GM21717 (cell line): ENCODE data around the gene CERS4.
A peak's percentile ranks its signal among the peaks of the same experiment; 100 is the strongest.
"Not testable (repeated sequence)": the region's sequence is repeated elsewhere in the genome, so short reads cannot be mapped to it uniquely, and the experiment has no call there.

ENCODE experiments used
- ATAC-seq: cut with Tn5 transposase; IDR thresholded peaks from one replicate; pipeline ENCODE4 v1.9.1; 2021; ENCODE audit warnings: mild to moderate bottlenecking, moderate library complexity; ENCODE audit not compliant: unreplicated experiment

The CERS4 gene

DNA sequence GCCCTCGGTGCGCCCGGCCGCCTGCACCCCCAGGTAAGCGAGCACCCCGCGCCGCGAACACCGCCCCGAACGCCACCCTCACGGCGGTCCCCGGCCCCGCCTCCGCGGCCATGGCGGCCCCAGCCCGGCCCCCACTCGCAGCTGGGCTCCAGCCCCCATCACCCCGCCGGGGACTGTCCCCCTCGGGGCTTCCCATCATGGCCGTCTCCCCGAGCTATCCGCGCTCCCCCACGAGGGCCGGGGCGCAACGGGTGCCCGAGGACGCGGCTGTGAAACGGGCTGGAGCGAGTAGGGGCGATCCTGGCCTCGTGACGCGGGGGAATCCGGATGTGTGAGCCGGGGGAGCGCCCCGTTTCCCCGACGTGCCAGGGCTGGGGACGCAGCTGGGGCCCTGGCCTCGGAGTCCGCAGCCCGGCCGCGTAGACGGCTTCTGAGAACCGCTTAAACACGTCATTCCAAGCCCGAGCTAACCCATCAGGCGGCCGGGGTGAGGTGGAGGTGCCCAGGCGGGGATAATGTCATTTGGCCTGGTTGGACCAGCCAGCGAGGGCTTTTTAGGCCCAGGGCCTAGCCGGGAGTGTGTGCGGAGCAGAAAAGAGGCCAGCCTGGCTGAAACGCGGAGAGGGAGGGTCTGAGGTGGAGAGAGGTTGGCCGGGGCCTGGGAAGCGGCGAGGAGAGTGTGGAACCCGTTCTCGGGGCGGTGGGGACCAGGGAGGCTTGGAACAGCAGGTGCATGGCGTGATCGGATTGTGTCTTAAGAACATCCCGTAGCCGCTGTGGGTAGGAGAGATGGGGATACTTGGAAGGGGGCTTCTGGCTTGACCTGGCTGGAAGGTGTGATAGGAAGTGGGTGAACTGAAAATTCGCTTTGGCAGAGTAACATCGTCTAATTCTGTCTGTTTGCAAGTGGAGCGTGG is 550 bp downstream of the CERS4 start:
- ATAC-seq: peak; percentile 42

- ATAC-seq: no peak
These were observed 1.4 kb downstream of the CERS4 start for GRCh38 chr19:8210421-8211101.

DNA sequence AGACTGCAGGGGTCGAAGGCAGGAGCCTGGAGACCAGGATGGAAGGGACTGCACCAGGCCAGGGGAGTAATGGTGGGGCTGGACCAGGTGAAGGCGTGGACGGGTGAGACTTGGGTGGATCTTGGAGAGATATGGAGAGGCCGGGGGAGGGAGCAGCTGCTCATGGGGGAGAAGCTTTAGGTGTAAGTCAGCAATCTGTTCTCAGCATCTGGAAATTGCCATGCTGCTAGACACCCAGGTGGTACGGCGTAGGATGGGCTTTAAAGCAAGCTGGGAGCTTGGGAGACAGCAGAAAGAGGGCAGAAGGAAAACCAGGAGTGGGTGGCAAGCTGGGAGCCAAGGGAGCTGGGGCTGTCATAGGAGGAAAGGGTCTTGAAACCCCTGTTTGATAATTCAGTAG is 3.0 kb downstream of the CERS4 start:
- ATAC-seq: no peak

GRCh38 chr19:8212916-8213315 is 3.7 kb downstream of the CERS4 start:
- ATAC-seq: no peak

DNA sequence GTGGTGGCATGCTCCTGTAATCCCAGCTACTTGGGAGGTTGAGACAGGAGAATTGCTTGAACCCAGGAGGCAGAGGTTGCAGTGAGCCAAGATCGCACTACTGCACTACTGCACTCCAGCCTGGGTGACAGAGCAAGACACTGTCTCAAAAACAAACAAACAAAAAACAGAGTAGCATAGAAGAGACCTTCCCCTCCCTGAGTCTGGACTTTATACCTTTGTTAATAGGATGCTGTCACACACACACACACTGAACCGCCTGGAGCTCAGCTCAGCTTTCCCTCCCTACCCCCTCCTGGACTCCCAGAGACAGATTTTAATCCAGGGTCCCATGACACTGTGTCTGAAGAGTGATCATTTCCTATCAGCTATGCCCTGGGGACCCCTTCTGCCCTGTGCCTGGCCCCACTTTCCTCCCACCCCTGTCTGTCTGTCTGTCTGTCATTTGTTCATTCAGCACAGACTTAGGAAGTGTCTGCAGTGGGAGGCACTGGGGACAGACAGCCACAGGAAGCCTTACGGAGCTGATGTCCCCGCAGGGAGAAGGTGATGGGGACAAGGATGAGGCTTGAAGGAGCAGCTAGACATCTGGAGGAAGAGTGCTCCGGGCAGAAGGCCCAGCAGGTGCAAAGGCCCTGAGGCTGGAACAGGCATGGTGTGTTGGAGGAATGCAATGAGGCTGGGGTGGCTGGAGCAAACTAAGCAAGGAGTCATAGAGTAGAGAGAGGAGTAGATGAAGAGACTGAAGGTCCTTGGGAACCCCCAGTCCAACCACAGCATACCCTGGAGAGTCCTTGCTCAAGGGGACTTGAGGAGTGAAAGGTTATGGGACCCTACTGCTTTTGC is 4.9 kb downstream of the CERS4 start:
- no peak for ATAC-seq

DNA sequence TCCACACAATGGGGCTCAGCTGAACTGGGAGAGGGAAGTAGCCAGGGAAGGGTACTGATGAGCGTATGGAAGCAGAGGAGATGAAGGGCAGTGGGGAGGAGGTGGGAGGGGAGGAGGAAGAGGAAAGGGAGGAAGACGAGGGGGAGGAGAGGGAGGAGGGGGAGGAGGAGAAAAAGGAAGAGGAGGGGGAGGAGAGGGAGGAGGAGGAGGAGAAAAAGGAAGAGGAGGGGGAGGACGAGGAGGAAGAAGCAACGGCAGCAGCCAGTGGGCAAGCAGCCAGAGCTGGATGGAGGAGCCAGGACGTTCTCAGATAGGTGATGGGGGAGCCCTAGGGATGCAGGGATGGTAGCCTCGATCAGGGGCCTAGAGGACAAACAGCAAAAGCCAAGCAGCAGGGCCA is 5.6 kb downstream of the CERS4 start:
- no peak for ATAC-seq

DNA sequence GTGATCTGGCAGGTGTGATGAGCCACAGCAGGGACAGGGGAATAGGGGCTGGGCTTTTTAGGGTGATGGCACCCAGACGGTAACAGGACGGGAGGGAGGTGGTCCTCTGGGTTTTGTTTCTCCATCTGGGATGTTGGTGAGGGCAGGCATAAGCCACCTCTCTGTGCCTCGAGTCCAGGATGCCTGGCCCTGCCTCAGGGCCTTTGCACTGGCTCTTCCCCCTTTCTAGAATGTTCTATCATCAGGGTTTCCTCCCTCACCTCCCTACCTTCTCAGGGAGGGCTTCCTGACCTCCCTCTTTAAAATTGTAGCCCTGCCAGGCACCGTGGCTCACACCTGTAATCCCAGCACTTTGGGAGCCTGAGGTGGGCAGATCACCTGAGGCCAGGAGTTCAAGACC is 6.6 kb downstream of the CERS4 start:
- ATAC-seq: no peak

DNA sequence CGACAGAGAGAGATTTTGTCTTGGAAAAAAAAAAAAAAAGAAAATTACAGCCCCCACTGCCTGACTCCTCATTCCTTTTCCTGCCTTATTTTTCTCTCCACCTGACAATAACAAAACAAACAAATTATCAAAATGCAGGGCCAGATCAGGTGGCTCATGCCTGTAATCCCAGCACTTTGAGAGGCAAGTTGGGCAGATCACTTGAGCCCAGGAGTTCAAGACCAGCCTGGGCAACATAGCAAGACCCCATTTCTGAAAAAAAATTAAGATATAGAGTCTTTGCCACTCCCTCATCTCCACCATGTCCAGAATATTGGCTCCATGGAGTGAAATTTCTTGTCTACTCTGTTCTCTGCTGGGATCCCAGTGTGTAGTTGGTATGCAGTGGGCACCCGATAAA is 7.2 kb downstream of the CERS4 start:
- no peak for ATAC-seq

GRCh38 chr19:8218127-8218526 is 9.0 kb downstream of the CERS4 start:
- not testable (repeated sequence) for ATAC-seq

DNA sequence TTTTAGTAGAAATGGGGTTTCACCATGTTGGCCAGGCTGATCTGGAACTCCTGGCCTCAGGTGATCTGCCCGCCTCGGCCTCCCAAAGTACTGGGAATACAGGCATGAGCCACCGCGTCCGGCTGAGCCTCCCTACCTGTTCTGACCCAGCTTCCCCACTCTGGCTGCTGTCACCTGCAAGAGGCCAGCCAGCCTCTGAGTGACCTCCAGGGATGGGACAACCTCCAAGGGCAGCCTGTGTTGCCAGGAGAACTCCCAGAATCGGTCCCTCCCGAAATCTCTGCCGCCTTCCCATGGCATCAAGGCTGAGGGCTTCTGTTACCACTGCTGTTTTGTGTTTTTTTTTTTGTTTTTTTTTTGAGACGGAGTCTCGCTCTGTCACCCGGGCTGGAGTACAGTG is 11.3 kb downstream of the CERS4 start:
- no peak for ATAC-seq

DNA sequence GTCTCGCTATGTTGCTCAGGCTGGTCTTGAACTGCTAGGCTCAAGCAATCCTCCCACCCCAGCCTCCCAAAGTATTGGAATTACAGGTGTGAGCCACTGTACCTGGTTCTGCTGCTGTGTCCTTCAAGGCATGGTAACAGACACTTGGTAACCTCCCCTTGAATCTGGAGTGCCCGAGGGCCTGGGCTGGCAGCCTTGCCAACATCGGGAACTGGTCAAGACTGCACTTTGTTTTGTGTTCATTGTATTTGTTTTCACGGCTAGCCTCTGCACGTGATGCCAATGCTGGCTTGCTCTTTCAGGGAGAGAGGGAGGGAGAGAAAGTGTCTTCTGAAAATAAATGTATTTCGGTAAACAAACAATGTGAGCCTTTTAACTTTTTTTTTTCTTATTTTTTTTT is 12.0 kb downstream of the CERS4 start:
- ATAC-seq: no peak

GRCh38 chr19:8223442-8223841 is 14.3 kb downstream of the CERS4 start:
- not testable (repeated sequence) for ATAC-seq

- ATAC-seq: no peak
These were observed 15.4 kb downstream of the CERS4 start for GRCh38 chr19:8224394-8225145.

- no peak for ATAC-seq
These were observed 22.0 kb downstream of the CERS4 start for GRCh38 chr19:8231073-8231604.

GRCh38 chr19:8233370-8233769 is 24.2 kb downstream of the CERS4 start:
- ATAC-seq: no peak

DNA sequence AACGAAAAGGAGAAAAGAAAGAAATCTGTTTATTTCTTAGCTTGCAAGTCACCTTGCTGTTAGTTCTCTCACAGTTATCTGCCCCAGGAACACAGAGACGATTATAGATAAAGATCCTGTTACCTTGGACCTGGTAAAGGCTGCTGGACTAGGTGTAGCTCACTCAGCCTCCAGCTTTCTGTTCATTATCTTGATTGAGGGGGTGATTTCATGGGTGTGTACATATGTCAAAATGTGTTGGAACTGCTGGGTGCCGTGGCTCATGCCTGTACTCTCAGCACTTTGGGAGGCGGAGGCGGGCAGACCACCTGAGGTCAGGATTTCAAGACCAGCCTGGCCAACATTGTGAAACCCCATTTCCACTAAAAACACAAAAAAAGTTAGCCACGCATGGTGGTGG is 27.9 kb downstream of the CERS4 start:
- no peak for ATAC-seq

DNA sequence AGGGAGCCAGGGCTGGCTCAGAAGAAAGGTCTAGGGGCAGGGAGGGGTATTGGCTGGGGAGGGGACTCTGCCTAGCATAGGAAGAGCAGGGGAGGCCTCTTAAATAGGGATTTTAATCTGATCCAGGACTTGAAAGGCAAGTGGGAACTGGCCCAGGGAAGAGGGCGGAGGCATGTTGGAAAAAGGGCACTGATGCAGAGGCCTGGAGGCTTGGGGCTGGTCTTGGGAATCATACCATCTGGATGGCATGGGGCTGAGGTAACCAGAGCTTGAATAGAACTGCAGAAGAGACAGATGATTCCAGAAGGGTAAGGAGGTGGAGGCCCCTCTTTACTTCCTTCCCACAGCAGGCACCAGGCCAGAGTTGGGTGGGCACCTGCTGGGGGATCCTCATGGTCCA is 29.1 kb downstream of the CERS4 start:
- ATAC-seq: no peak

GRCh38 chr19:8239528-8240273 is 30.5 kb downstream of the CERS4 start:
- peak; percentile 8 for ATAC-seq
